NCI-H1436 treated with DMSO at 0.1 percent for 48 hours (cell line): Measurements from ENCODE around the gene PTP4A1.
"Not testable (repeated sequence)": the region's sequence is repeated elsewhere in the genome, so short reads cannot be mapped to it uniquely, and the experiment has no call there.

Source experiments
- DNase-seq: peaks from one replicate; lab custom pipeline; 2025; lab: John Stamatoyannopoulos, UW

PTP4A1 gene

DNA sequence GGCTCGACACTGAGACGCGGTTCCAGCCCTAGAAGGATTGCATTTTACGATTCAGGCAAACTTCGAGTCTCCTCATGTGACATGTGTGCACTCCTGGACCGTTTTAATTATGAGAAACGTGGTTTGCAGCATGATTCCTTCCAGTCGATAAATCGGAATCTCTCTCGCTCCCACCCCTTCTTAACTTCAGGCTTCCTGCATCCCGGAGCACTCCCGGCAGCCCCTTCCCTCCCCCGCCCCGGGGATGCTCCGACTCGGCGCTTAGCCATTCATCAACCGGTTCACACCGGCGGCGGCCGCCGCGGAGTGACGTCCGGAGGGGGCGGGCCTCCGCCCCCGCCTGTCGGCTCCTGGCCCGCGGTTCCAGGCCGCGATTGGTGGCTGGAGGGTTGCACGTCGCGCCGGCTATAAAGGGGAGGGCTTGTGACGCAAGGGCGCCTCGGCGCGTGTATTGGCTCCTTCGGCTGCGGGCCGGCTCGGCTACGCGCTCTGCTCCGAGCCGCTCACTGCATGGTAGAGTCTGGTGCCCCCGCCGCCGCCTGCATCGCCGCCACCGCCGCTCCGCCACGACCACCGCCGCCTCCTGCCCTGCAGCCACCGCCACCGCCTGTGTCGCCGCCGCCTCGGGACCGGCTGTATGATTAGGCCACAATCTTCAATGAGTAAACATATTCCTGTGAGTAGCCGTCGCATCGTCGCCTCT, at the start of gene PTP4A1, which contains the start of gene LOC128125822:
Gene PTP4A1 (plus strand): TSS at position 437 of the 703 bp plus-strand sequence. CDS start 4,401 bp downstream, outside the sequence.
Gene LOC128125822 (plus strand): TSS at position 437 of the 703 bp plus-strand sequence.
- DNase-seq = peak; percentile 88

DNA sequence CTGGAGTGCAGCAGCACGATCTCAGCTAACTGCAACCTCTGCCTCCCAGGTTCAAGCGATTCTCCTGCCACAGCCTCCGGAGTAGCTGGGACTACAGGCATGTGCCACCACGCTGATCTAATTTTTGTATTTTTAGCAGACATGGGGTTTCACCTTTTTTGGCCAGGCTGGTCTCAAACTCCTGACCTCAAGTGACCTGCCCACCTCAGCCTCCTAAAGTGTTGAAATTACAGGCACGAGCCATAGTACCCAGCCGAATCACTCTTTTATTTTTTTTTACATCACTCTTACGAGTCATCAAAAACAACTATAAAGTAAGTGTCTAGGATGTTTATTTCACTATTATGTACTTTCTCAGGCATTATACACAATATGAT, 49.4 kb upstream of the PTP4A1 start:
- not testable (repeated sequence) for DNase-seq

DNA sequence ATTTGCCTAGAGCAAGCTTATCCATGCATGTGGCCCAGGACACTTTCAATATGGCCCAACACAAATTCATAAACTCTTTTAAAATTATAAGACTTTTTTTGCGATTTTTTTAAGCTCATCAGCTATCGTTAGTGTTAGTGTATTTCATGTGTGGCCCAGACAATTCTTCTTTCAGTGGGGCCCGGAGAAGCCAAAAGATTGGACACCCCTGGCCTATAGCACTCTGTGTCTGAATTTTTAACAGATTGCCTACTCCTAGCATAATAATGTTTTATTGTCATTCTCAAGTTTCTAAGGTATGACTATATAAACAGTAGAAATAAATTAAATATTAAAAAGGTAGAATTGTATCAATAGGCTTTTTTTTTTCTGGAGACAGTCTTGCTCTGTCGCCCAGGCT, 48.6 kb upstream of the PTP4A1 start:
- no peak for DNase-seq

DNA sequence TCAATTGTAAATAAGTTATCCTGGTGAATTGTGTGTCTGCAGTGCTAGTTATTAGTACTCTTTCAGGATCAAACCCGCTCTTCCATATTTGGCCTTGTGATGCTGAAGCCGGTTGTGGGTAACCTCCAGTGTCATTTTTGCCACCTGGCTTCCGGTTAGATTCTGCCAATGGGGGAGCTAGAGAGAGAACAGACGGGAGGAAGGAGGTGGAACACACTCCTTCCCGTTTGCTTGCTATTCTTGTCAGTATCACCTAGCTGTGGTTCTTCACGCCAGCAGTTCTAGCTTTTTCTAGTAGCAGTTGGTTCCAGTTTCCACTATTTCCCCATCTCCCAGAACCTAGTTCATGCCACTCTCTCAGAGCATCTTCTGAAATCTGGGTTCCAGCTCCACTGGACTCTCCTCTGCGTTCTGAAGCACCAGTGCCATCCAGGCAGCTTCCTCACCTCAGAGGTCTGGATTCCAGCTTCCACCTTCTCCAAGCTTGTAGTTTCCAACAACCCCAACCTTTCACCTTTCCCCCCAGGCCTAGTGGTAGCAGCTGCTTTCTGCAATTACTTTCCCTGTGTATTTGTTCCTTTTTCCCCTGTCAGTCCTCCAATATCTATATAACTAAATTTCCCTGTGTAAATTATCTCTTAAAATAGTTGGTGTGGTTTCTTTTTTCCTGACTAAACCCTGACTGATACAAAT, 46.9 kb upstream of the PTP4A1 start:
- DNase-seq = no peak

DNA sequence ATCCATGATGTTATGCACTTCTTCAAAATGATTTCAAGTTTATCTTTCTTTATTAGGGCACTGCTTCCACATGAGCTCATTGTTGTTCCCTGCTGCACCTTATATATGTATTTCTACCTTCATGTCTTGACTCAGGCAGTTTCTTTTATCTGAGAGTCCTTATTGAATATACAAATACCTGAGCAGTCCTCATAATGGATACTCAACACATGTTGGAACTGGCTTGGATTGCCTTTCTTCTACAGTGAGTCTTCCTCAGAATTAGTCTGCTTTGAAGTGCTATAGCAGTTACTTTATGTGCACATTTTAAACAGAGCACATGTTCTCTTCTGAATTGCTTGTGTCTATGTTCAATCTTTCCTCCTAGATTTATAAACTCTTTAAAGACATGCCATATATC, 45.3 kb upstream of the PTP4A1 start:
- DNase-seq = no peak

DNA sequence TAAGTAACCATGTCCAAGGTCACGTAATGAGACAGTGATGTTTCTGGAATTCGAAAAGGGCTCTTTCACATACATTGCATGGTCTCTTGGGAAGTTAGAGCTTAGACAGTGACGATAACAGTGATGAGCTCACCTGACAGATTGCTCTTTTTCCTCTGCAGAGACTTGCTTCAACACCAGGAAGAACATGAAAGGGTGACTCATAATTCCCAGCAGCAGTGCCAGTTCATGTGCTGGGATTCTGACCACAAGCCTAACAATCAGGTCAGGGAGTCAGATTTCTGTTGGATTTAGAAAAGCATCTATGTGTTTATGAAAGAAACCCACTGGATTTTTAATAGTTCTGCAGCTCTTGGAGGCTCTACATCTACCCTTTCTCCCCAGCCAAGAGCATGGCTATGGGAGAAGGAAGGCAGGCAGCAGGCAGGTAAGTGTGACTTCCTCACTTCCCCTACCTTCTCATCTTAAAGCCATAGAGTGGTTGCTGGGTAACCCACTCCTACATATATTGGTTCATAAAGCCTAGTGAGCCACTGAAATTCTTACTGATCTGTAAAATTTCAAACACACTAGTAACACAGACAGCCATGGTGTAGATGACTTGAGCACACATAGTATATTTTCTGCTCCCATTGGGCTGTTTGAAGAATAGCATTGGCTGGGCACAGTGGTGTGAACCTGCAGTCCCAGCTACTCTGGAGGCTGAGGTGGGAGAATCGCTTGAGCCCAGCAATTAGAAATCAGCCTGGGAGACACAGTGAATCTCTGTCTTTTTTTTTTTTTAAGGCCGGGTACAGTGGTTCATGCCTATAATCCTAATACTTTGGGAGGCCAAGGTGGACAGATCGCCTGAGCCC, 44.4 kb upstream of the PTP4A1 start:
- no peak for DNase-seq

DNA sequence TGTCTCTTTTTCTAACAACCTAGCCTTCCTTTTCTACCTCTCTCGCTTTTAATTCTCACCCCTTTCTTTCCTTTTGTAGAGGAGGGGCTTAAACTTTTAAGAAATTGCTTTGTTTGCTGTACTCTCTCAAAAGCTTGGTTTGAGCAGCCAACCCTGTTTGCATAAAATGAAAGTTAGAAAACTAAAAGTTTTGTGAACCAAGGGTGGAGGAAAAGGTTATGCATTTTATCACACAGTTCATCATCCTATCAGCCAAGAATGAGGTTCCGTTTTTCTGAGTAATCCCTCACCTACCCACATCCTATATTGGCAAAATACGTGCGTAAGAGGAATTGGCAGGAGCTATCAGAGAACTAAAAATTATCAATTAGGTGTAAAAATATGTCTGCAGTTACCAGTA, 42.8 kb upstream of the PTP4A1 start:
- no peak for DNase-seq

DNA sequence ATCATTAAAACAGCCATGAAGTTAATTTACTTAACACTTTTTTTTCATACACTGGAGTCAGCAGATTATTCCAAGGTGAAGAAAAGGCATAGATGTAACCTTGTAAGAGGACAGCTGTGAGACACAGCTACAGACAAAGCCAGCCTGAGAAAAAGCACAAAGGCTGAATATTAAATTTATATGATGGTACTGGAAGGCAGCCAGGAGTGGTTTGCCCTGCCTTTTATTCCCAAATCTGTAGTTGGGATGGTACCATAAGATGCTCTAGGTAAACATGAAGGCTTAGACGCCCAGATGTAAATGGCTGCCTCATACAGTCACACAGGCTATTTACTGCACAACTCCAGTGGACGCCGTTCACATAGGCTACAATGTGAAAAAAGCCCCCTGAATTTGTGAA, 42.1 kb upstream of the PTP4A1 start:
- DNase-seq = no peak

DNA sequence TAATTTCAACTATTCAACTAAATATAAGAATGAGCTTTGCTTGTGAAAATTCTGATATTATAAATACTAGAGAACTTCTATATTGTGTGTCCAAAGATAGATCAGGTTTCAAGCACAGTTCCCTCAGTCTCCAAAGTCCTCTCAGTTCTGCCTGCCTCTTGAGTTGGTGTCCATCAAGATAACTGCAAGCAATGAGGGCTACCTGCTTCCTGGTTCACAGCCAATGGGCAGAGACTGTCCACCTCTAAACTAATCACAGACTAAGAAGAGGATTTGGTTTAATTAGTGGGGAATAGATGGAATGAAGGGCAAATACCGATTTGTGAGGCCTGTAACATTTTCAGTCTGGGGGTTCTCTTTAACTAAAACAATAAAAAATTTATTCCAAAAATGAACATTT, 41.3 kb upstream of the PTP4A1 start:
- no peak for DNase-seq

DNA sequence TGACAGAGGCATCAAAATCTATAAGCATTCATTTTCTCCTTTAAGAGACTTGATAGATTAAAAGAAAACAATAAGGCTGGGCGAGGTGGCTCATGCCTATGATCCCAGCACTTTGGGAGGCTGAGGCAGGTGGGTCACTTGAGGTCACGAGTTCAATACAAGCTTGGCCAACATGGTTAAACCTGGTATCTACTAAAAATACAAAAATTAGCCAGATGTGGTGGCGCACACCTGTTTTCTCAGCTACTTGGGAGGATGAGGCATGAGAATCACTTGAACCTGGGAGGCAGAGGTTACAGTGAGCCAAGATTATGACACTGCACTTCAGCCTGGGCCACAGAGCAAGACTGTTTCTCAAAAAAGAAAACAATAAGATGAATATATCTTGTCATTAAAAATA, 39.3 kb upstream of the PTP4A1 start:
- DNase-seq = no peak

DNA sequence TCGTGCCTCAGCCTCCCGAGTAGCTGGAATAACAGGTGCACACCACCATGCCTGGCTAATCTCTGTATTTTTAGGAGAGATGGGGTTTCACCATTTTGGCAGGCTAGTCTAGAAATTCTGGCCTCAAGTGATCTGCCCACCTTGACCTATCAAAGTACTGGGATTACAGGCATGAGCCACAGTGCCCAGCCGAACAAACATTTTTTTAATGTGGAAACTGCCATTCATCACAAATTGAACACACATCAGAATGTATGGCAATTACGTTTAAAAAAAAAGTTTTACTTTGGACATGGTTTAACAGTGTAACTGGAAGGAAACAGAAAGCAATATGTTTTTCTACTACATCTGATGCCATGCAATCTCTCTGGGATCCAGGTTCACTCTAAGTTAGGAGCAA, 38.3 kb upstream of the PTP4A1 start:
- DNase-seq = no peak

DNA sequence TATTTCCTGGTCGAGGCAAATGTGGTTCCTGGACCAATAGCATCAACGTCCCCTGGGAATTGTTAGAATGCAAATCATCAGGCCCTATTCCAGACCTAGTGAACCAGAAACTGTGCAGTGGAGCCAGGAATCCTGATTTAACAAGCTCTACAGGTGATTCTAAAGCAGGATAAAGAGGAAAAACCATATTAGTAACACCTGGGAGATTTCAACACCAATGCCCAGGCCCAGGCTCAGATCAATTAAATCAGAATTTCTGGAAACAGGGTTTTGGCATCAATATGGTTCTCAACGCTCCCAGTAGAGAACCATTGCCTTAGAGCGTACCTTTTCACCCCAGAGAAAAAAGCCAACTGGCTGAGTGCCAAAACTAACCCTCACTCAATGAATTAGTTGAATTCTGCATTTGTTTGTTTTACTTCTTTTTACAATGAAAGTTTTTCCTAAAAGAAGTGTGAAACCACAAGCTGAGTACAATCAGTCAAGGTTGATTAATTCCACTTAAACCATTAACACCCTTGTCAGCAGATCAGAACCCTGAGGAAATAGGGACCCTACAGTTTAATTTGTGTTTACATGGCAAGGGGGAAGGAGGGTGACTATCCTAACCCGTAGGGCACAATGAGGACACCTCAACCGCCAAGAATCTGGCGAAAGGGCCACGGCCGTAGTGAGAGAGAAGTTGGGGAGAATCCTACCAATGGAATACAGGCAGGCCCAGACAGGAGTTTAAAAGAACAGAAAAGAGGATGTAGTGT, 34.9 kb upstream of the PTP4A1 start:
- no peak for DNase-seq

DNA sequence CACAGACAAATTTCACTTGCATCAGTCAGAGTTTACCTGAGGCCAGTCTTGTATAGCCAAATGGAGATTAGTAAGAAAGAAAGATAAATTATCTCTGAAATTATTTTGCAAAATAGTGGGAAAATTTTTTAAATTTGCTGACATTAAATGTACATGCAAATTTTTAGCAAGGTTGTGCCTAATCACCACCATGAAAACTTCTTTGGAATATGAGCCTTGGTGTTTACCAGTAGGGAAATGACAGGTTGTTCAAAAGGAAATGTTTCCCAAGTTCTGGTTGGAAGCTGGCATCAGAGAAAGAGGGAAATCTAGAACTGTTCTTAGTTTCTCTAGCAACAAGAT, 34.4 kb upstream of the PTP4A1 start:
- DNase-seq = no peak

DNA sequence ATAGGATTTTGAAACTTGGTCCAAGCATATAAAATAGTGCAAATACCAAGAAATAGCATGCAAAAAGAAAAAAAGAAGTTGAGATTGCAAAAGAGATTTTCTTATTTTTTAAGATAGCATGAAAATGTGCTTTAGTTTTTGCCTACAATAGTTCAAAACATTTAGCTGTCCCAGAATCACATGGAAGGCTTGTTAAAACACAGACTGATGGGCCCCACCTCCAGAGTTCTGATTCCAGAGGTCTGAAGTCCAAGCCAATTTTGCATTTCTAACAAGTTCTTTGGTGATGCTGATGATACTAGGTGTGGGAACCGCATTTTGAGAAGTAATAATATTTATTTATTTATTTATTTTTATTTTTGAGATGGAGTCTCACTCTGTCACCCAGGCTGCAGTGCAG, 33.7 kb upstream of the PTP4A1 start:
- DNase-seq = no peak

DNA sequence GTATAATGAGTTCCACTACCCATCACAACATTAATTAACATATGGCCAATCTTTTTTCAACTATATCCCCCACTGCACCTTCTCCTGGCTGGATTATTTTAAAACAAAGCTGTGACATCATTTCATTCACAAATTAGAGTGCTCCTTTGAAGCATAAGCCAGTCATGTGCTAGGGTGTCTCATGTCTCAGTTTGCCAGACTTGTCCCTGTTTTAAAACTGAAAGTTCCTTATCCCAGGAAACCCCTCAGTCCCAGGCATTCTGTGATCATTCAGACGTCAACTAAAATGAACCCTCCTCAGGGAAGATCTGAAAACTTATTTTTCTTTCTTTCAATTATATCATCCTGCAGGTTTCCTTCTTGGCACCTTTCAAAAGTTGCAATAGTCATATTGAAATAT, 29.3 kb upstream of the PTP4A1 start:
- no peak for DNase-seq

DNA sequence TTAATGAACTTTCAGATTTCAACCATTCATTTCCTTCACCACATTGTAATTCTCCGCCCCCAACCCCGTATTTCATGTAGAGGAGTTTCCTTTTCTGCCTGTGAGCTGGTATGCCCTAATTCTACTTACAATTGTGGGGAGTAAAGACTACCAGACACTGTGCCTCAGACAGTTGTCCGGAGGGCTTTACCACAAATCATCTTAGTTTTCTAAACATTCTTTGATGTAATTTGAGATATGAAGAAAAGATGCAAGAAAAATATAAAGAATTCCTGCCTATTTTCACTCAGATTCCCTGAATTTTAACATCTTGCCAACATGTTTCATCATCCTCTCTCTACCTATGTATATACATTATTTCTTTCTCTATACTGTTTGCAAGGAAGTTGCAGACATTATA, 28.3 kb upstream of the PTP4A1 start:
- no peak for DNase-seq

DNA sequence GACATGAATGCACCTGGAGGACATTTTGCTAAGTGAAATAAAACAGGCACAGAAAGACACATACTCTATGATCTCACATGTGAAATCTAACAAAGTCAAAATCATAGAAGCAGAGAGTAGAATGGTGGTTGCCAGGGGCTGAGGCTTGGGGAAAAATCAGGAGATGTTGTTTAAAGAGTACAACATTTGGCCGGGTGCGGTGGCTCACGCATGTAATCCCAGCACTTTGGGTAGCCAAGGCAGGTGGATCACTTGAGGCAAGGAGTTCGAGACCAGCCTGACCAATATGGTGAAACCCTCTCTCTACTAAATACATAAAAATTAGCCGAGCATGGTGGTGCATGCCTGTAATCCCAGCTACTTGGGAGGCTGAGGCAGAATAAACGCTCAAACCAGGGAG, 26.0 kb upstream of the PTP4A1 start:
- no peak for DNase-seq

DNA sequence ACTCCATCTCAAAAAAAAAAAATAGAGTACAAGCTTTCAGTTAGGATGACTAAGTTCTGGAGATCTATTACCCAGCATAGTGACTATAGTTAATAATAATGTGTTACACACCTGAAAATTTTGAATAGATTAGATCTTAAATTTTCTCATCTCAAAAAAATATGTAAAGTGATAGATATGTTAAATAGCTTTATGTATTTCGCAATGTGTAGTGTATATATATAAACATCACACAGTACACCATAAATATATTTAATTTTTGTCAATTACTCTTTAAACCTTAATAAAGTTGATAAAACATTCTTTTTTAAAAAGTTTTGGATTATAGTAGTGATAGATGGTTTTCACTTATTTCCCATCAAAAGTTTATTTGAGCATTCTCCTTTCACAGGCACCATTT, 25.6 kb upstream of the PTP4A1 start:
- DNase-seq = no peak

DNA sequence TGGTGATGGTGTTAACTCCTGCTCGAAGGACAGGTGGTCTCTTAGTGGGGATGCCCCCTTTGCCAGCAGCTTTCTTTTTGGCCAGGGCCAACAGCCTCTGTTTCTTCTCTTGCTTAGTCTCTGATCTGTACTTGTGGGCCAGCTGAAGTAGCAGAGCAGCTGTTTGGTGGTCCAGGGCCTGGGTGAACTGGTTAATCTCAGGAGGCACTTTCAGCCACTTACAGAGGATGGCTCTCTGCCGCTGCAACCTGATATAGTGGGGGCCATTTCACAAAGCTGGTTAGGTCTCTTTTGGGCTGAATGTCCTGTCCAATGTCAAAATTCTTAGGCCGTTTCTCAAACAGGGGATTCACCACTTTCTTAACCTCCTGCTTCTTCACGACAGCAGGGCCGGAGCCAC, 23.2 kb upstream of the PTP4A1 start:
- no peak for DNase-seq

DNA sequence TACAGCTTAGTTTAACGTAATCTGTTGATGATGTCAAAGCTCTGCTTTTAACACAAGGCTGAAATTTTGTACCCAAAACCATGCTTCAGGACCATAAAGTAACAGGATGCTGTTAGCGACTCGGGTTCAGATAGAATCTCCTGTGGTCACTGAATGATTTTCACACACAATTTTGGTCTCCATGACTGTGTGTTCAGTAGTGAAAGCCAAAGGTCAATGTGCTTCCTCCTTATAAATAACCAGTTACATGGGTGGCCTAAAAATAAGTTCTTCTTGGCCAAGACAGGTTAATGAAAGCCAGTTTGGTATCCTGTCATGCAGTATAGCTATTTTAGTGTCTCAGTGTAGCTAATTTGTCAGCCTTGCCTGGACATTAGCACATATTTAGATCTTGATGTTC, 19.1 kb upstream of the PTP4A1 start:
- no peak for DNase-seq

DNA sequence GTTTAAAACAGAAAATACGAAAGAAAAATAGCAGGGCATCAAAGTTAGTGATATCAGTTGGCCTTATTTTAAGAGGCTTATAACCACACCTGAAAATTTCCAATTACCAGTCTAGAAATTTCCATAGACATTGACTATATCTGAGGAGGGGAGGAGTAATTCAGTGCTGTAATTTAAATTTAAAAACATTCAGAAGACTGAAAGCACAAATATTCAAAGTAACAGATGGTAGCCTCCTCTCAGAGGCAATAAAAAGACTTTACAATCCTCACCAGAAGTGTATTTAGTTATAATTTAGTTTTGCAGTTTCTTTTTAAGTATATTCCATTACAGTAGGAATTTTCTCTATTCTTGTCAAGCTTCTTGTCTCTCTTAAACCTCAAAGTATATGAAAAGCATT, 18.4 kb upstream of the PTP4A1 start:
- DNase-seq = no peak

DNA sequence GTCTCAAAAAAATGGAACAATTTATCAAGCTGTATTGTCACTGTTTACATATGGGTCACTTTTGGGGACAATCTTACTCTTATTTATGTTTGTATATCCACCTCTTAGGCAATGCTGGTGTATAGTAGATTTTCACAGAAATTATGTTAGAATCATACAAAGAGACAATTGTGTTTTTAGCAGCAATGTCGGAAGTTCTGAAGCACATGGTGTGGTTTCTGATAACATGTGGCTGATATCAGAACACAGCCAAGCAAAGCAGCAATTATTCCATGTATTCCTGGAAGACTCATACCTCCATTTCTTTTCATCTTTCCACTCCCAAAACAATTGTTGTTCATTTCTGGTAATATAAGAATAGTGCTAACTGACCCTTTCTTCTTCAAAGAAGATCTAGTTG, 17.5 kb upstream of the PTP4A1 start:
- DNase-seq = no peak
